Measurements from ENCODE around the gene HJURP. TPM values are rescaled to one million over a fixed set of nuclear protein-coding genes. Genes with fewer than 3 reads are reported as not detected.

HJURP gene
- total RNA-seq, 1 donor from 2014 or later, result 11.4 TPM

GRCh38 chr2:233822781-233823730, 31.3 kb downstream of the HJURP start:
- no peaks in the 10 kb centered on the region for H3K4me1 Mint-ChIP-seq (ENCODE audit: unreplicated experiment)
- H3K36me3 Mint-ChIP-seq (ENCODE audit: low read depth, unreplicated experiment), result no peaks in the 10 kb centered on the region
- DNase-seq (ENCODE audit: low spot score), result no peak
- TF ChIP-seq CTCF (IDR thresholded peaks at IDR 0.05; ENCODE audit: unreplicated experiment), result no peak
- no peak overlapping the region for H3K27ac Mint-ChIP-seq (ENCODE audit: unreplicated experiment)
- peaks cover 4% of the 10 kb centered on the region for H3K27me3 Mint-ChIP-seq (ENCODE audit: unreplicated experiment)
- no peak overlapping the region for H3K4me3 Mint-ChIP-seq (ENCODE audit: unreplicated experiment)
- H3K9me3 Mint-ChIP-seq (ENCODE audit: unreplicated experiment), result no peaks in the 10 kb centered on the region

- Mint-ChIP-seq H3K27me3 (ENCODE audit: unreplicated experiment) (peaks cover 4% of the 10 kb centered on the region), H3K4me3 (ENCODE audit: unreplicated experiment) (no peak overlapping the region)
These were observed 32.1 kb downstream of the HJURP start for GRCh38 chr2:233822101-233822771.

GRCh38 chr2:233821709-233822100, 32.6 kb downstream of the HJURP start:
- DNase-seq (ENCODE audit: low spot score), result no peak
- Mint-ChIP-seq H3K9me3 (ENCODE audit: unreplicated experiment) (no peaks in the 10 kb centered on the region), H3K27ac (ENCODE audit: unreplicated experiment) (no peak overlapping the region), H3K36me3 (ENCODE audit: low read depth, unreplicated experiment) (no peaks in the 10 kb centered on the region), H3K4me3 (ENCODE audit: unreplicated experiment) (no peak overlapping the region), H3K4me1 (ENCODE audit: unreplicated experiment) (peaks cover 3% of the 10 kb centered on the region), H3K27me3 (ENCODE audit: unreplicated experiment) (peaks cover 4% of the 10 kb centered on the region)
- no peak for TF ChIP-seq CTCF (IDR thresholded peaks at IDR 0.05; ENCODE audit: unreplicated experiment)

More at GRCh38 chr2:233822101-233822771, 32.1 kb downstream of the HJURP start:
- no peak for TF ChIP-seq CTCF (IDR thresholded peaks at IDR 0.05; ENCODE audit: unreplicated experiment)
- H3K36me3 Mint-ChIP-seq (ENCODE audit: low read depth, unreplicated experiment), result no peaks in the 10 kb centered on the region
- H3K9me3 Mint-ChIP-seq (ENCODE audit: unreplicated experiment), result no peaks in the 10 kb centered on the region
- H3K4me1 Mint-ChIP-seq (ENCODE audit: unreplicated experiment), result peaks cover under 1% of the 10 kb centered on the region
- no peak overlapping the region for H3K27ac Mint-ChIP-seq (ENCODE audit: unreplicated experiment)
- DNase-seq (ENCODE audit: low spot score), result no peak

- H3K36me3 Mint-ChIP-seq (ENCODE audit: low read depth, unreplicated experiment), result no peaks in the 10 kb centered on the region
- no peaks in the 10 kb centered on the region for H3K9me3 Mint-ChIP-seq (ENCODE audit: unreplicated experiment)
- no peak for DNase-seq (ENCODE audit: low spot score)
These were observed 33.1 kb downstream of the HJURP start for GRCh38 chr2:233821196-233821595.

More at GRCh38 chr2:233821196-233821595, 33.1 kb downstream of the HJURP start:
- no peak for TF ChIP-seq CTCF (IDR thresholded peaks at IDR 0.05; ENCODE audit: unreplicated experiment)
- no peak overlapping the region for H3K27ac Mint-ChIP-seq (ENCODE audit: unreplicated experiment)
- peaks cover 3% of the 10 kb centered on the region for H3K4me1 Mint-ChIP-seq (ENCODE audit: unreplicated experiment)
- peaks cover 4% of the 10 kb centered on the region for H3K27me3 Mint-ChIP-seq (ENCODE audit: unreplicated experiment)
- H3K4me3 Mint-ChIP-seq (ENCODE audit: unreplicated experiment), result no peak overlapping the region
